Gastroesophageal sphincter (tissue), 3 donors: Measurements from ENCODE around the gene CDKL5.

Experiments used
- EP300 ChIP-seq: sonication (generic); formaldehyde crosslinking; IDR thresholded peaks from one replicate; pipeline ENCODE4 v1.6.1; 2017; ENCODE audit warnings: antibody characterized with exemption, mild to moderate bottlenecking
- POLR2A ChIP-seq, 2 donors: fragments of 450-650 bp; IDR thresholded peaks; one replicate each; pipeline ENCODE4 v1.6.1; 2017; ENCODE audit warnings: antibody characterized with exemption in 2 of 2, mild to moderate bottlenecking in 2 of 2, moderate library complexity in 1 of 2
- POLR2AphosphoS5 ChIP-seq: sonication (generic); formaldehyde crosslinking; IDR thresholded peaks from one replicate; pipeline ENCODE4 v1.6.1; 2017; ENCODE audit warnings: antibody characterized with exemption
- TF ChIP-seq, protein P1 (sequence below), 4 experiments: fragments of 200-600 bp in 2 of 4; fragments of 450-650 bp in 2 of 4; sonication (generic) in 1 of 4; IDR thresholded peaks; one replicate each; pipeline ENCODE4 v1.5.1; 2017 to 2019; ENCODE audit warnings: antibody characterized with exemption in 4 of 4, mild to moderate bottlenecking in 2 of 4, moderate library complexity in 2 of 4

- TF ChIP-seq POLR2A (IDR thresholded peaks at IDR 0.05) (no peak), POLR2AphosphoS5 (no peak), EP300 (no peak)
- TF ChIP-seq, protein P1, sequence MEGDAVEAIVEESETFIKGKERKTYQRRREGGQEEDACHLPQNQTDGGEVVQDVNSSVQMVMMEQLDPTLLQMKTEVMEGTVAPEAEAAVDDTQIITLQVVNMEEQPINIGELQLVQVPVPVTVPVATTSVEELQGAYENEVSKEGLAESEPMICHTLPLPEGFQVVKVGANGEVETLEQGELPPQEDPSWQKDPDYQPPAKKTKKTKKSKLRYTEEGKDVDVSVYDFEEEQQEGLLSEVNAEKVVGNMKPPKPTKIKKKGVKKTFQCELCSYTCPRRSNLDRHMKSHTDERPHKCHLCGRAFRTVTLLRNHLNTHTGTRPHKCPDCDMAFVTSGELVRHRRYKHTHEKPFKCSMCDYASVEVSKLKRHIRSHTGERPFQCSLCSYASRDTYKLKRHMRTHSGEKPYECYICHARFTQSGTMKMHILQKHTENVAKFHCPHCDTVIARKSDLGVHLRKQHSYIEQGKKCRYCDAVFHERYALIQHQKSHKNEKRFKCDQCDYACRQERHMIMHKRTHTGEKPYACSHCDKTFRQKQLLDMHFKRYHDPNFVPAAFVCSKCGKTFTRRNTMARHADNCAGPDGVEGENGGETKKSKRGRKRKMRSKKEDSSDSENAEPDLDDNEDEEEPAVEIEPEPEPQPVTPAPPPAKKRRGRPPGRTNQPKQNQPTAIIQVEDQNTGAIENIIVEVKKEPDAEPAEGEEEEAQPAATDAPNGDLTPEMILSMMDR (IDR thresholded peaks at IDR 0.05) = no peak
These were observed 224.1 kb downstream of the CDKL5 start for GRCh38 chrX:18649498-18649951.
